Adrenal gland (tissue), 12 donors: Measurements from ENCODE around the gene FXYD1. TPM values are rescaled to one million over a fixed set of nuclear protein-coding genes. Genes with fewer than 3 reads are reported as not detected.

Experiments used
- DNase-seq, 7 donors: peaks; one replicate each; pipeline ENCODE4 v3.0.0-alpha.2; 2019 to 2020
- H3K27ac ChIP-seq, 5 donors: fragments of 200-600 bp; sonication (generic) in 4 of 5; 1 replicate in 3 of 5; 2 replicates in 2 of 5; pipeline versions ENCODE4 v1.5.1 to v1.8.0; 2016 to 2020; ENCODE audit warnings: mild to moderate bottlenecking in 1 of 5
- H3K27me3 ChIP-seq: fragments of 200-600 bp; 2 replicates; pipeline ENCODE4 v1.8.0; 2021
- H3K36me3 ChIP-seq, 2 donors: fragments of 200-600 bp; replicated peaks in 1 of 2; 1 replicate in 1 of 2; 2 replicates in 1 of 2; pipeline versions ENCODE4 v1.5.1 to v1.8.0; 2018 to 2022
- H3K4me1 ChIP-seq, 2 donors: fragments of 200-600 bp; replicated peaks in 1 of 2; 1 replicate in 1 of 2; 2 replicates in 1 of 2; pipeline versions ENCODE4 v1.5.1 to v1.8.0; 2018 to 2021
- H3K4me3 ChIP-seq, 4 donors: fragments of 200-600 bp; sonication (generic) in 3 of 4; one replicate each; pipeline ENCODE4 v1.5.1; 2016 to 2018
- H3K9me3 ChIP-seq, 3 donors: fragments of 200-600 bp; sonication (generic) in 1 of 3; replicated peaks in 1 of 3; 1 replicate in 2 of 3; 2 replicates in 1 of 3; pipeline versions ENCODE4 v1.5.1 to v1.8.0; 2016 to 2021
- CTCF ChIP-seq, 6 experiments: fragments of 450-650 bp in 4 of 6; fragments of 200-600 bp in 2 of 6; sonication (generic) in 1 of 6; IDR thresholded peaks; 1 replicate in 5 of 6; 2 replicates in 1 of 6; pipeline versions ENCODE4 v1.5.1 to v1.8.0; 2016 to 2021; ENCODE audit warnings: antibody characterized with exemption in 6 of 6, mild to moderate bottlenecking in 2 of 6, moderate library complexity in 1 of 6
- POLR2A ChIP-seq, 2 donors: fragments of 450-650 bp; IDR thresholded peaks; one replicate each; pipeline ENCODE4 v1.6.1; 2017; ENCODE audit warnings: antibody characterized with exemption in 2 of 2, mild to moderate bottlenecking in 2 of 2, moderate library complexity in 1 of 2
- WGBS, 4 donors: extraction: QIAGEN DNeasy Blood & Tissue Kit in 2 of 4; methylation state at CpG; one replicate each; pipeline versions ENCODE4 v1.1.5 to v1.1.7; 2013 to 2017; 5-methylcytosine and 5-hydroxymethylcytosine counted together
- intact Hi-C, 2 donors: fragments of 100-400 bp; cut with DNase I; formaldehyde crosslinking; loops; one replicate each; pipeline versions ENCODE4 v1.14.1 to v1.15.0; 2022 to 2023
- polyA plus RNA-seq, 3 donors: library from polyadenylated mRNA; stranded (reverse); fragments of 200-250 nt in 2 of 3; fragments of 350-450 nt in 1 of 3; fragmentation: Illumina TruSeq in 1 of 3; extraction: RNeasy Lipid Tissue Mini Kit (QIAGEN cat#74804) in 1 of 3; gene quantifications; one replicate each; pipeline ENCODE4 v1.2.3, GENCODE V29; 2013 to 2014
- total RNA-seq, 9 donors: library from RNA; depleted of rRNA in 4 of 9; stranded (reverse); fragments of >200 nt in 4 of 9; fragments of 120-200 nt in 1 of 9; fragmentation: NEBNext Ultra II Directional in 1 of 9; extraction: Animal tissue kit (Norgen Biotek cat#: 25700) in 1 of 9; gene quantifications; one replicate each; pipeline versions ENCODE4 v1.1.0 to v1.2.4, GENCODE V29; 2013 to 2023
- donor health status: healthy with polysubstance abuse.
- donor health status: Bipolar disorder and iron deficiency.
- donor health status: DM: yes; HTN: yes; CAD: no.
- donor health status: DM: no; HTN: no; CAD: no.
- donor health status: DM: no; HTN: no; CAD: no.
- donor health status: DM: yes; HTN: yes; CAD: no.

Gene FXYD1
- total and polyA plus RNA-seq, 12 donors: 2.0 to 58.6 (median 9.4) TPM; not detected in 1

- no peaks in the 10 kb centered on the region for H3K9me3 ChIP-seq
- no peak overlapping the region for H3K4me3 ChIP-seq
- intact Hi-C loops: no loop called here
- TF ChIP-seq CTCF (IDR thresholded peaks at IDR 0.05): no peak
- TF ChIP-seq POLR2A (IDR thresholded peaks at IDR 0.05): no peak
- DNase-seq: peak in 1 of 7 donors; percentile 23
- whole genome bisulfite sequencing, 4 donors: 80 to 85% (median 84%) methylated on average over 14 to 18 of the region's 18 CpGs
- H3K27me3 ChIP-seq: no peaks in the 10 kb centered on the region
- no peaks in the 10 kb centered on the region for H3K36me3 ChIP-seq
- H3K27ac ChIP-seq: no peak overlapping the region
- no peaks in the 10 kb centered on the region for H3K4me1 ChIP-seq
Measured at GRCh38 chr19:35169221-35169995, 30.8 kb downstream of the FXYD1 start.

- no peak overlapping the region for H3K4me3 ChIP-seq
- intact Hi-C loops: no loop called here
- H3K4me1 ChIP-seq: no peaks in the 10 kb centered on the region
- WGBS, 4 donors: 62 to 75% (median 68%) methylated on average over 7 of the region's 7 CpGs
- H3K27ac ChIP-seq: no peak overlapping the region
- H3K27me3 ChIP-seq: no peaks in the 10 kb centered on the region
- no peaks in the 10 kb centered on the region for H3K36me3 ChIP-seq
- no peaks in the 10 kb centered on the region for H3K9me3 ChIP-seq
- TF ChIP-seq CTCF (IDR thresholded peaks at IDR 0.05) (no peak), POLR2A (IDR thresholded peaks at IDR 0.05) (no peak)
- DNase-seq: peak in 2 of 7 donors; percentile 31 to 47
Measured at GRCh38 chr19:35170359-35171061, 31.9 kb downstream of the FXYD1 start.

GRCh38 chr19:35171730-35172129 lies 33.1 kb downstream of the FXYD1 start:
- TF ChIP-seq CTCF (IDR thresholded peaks at IDR 0.05) (no peak), POLR2A (IDR thresholded peaks at IDR 0.05) (no peak)
- intact Hi-C loops: no loop called here
- WGBS, 4 donors: 39 to 50% (median 45%) methylated on average over 3 of the region's 3 CpGs

GRCh38 chr19:35174226-35174625 lies 35.6 kb downstream of the FXYD1 start:
- no peak overlapping the region for H3K27ac ChIP-seq
- no peaks in the 10 kb centered on the region for H3K4me1 ChIP-seq
- no peaks in the 10 kb centered on the region for H3K9me3 ChIP-seq
- TF ChIP-seq POLR2A (IDR thresholded peaks at IDR 0.05) (no peak), CTCF (IDR thresholded peaks at IDR 0.05) (no peak)
- intact Hi-C loops: no loop called here
- no peak for DNase-seq
- 86 to 92% (median 89%) methylated on average over 6 of the region's 6 CpGs for WGBS, 4 donors
- no peak overlapping the region for H3K4me3 ChIP-seq
- no peaks in the 10 kb centered on the region for H3K27me3 ChIP-seq
- H3K36me3 ChIP-seq: no peaks in the 10 kb centered on the region

More at GRCh38 chr19:35171730-35172129, 33.1 kb downstream of the FXYD1 start:
- Histone ChIP-seq H3K27ac (no peak overlapping the region), H3K4me1 (no peaks in the 10 kb centered on the region), H3K9me3 (no peaks in the 10 kb centered on the region), H3K27me3 (no peaks in the 10 kb centered on the region), H3K36me3 (no peaks in the 10 kb centered on the region), H3K4me3 (no peak overlapping the region)
- peak in 2 of 7 donors; percentile 18 to 42 for DNase-seq
